GM10266 (cell line): ENCODE measurements around the gene SEMA4A.
A peak's percentile ranks its signal among the peaks of the same experiment; 100 is the strongest.

Source experiments
- DNase-seq: peaks from one replicate; pipeline ENCODE4 v3.0.0; 2012; ENCODE audit errors: extremely low spot score
- TF ChIP-seq, protein P1 (sequence below): IDR thresholded peaks from 2 replicates; pipeline ENCODE4 v1.5.1; 2012; ENCODE audit warnings: mild to moderate bottlenecking, low read depth; ENCODE audit not compliant: control insufficient read depth, insufficient read depth; ENCODE audit errors: missing control alignments

SEMA4A gene

DNA sequence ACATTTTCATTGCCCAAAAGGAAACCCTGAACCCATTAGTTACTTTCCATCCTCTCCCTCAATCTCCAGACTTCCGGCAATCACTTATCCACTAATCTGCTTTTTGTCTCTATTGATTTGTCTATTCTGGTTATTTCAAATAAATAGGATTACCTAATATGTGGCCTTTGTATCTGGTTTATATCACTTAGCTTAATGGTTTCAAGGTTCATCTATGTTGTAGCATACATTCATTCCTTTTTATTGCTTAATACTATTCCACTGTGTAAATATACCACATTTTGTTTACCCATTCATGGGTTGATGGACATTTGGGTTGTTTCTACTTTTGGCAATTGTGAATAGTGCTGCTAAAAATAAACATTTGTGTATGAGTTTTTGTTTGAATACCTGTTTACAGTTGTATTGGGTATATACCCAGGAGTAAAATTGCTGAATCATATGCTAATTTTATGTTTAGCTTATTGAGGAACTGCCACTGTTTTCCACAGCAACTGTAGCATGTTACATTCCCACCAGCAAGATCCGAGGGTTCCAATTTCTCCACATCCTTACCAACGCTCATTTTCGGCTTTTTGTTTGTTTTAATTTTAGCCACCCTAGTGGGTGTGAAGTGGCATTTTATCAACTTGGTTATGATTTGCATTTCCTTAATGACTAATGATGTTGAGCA lies 38.0 kb downstream of the SEMA4A start:
- TF ChIP-seq, protein P1, sequence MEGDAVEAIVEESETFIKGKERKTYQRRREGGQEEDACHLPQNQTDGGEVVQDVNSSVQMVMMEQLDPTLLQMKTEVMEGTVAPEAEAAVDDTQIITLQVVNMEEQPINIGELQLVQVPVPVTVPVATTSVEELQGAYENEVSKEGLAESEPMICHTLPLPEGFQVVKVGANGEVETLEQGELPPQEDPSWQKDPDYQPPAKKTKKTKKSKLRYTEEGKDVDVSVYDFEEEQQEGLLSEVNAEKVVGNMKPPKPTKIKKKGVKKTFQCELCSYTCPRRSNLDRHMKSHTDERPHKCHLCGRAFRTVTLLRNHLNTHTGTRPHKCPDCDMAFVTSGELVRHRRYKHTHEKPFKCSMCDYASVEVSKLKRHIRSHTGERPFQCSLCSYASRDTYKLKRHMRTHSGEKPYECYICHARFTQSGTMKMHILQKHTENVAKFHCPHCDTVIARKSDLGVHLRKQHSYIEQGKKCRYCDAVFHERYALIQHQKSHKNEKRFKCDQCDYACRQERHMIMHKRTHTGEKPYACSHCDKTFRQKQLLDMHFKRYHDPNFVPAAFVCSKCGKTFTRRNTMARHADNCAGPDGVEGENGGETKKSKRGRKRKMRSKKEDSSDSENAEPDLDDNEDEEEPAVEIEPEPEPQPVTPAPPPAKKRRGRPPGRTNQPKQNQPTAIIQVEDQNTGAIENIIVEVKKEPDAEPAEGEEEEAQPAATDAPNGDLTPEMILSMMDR = no peak
- DNase-seq = no peak

DNA sequence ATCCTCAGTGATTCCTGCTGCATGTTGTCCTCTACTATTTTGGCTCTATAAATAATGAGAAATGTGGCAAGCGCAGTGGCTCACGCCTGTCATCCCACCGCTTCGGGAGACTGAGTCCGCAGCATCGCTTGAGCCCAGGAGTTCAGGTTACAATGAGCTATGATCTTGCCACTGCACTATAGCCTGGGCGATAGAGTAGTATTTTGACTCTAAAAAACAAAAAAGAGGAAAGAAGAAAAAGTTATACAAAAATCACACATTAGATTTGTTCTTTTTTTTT lies 39.8 kb downstream of the SEMA4A start:
- TF ChIP-seq, protein P1 = no peak
- no peak for DNase-seq

DNA sequence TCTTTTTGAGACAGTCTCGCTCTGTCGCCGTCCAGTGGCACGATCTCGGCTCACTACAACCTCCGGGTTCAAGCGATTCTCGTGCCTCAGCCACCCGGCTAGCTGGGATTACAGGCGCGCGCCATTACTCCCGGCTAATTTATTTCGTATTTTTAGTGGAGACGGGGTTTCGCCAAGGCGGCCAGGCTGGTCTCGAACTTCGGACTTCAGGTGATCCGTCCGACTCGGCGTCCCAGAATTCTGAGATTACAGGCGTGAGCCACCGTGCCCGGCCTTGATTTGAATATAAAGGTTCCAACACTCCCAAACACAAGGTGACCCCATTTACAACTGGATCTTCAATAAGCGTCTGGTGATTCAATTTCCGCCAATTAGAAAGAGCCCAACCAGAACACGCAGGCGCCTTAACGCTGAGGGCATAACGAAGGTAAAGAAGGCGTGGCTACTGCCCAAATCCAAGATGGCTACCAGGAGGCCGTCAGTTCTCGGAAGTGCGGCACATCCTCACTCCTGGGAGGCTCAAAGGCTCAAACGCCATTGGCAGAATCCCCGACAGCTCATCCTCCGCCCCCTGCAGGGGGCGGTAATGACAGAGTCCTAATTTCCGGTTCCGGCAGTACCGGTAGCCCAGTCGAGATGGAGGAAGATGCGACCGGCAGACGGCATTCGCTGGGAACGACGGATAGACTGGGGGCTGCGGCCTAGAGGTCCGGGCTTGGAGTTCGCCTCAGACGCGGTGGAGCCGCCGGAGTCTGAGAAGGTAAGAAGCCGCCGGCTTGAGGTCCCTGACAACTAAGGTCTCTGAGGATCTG lies 40.3 kb downstream of the SEMA4A start, which contains the start of gene SLC25A44:
Gene SLC25A44 (plus strand): TSS at position 617 of the 812 bp plus-strand sequence. CDS start 5,744 bp downstream, outside the sequence.
- TF ChIP-seq, protein P1 = peak; percentile 46
- peak; percentile 91 for DNase-seq

DNA sequence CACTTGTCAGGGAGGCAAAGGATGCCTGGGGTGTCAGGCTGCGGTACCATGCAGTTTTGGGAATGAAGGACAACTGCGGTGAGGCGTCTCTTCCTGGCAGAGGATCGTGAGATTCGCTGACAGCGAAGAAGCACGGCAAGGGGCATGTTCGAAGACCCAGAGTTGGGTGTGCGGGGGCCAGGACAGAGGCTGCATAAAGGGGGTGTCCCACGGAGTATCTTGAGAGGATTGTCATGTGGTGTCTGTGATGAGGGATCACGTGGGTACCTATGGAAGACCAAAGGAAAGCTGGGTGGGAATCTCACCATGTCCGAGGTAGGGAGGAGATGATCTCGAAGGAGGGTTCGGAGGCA lies 40.9 kb downstream of the SEMA4A start:
- DNase-seq = no peak

DNA sequence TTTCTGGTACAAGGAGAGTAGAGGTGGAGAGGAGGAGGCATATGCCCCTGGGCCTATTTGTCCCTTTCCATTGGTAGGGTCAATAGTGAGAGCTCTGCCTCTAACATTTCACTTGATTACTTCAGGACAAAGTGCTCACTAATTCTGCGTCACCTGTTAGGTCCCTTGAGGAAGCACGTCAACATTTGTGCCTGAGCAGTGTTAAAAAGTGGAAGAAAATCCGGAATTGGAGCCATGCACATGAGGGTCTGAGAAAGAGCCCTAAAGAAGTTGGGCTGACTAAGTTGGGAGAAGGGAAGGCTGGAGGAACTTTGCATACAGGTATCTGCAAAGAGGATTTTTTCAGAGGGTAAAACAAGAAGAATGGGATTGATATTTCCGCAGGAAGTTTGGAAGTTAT lies 42.5 kb downstream of the SEMA4A start:
- DNase-seq = no peak

More for the DNA sequence above, 40.9 kb downstream of the SEMA4A start:
- TF ChIP-seq, protein P1 = no peak

DNA sequence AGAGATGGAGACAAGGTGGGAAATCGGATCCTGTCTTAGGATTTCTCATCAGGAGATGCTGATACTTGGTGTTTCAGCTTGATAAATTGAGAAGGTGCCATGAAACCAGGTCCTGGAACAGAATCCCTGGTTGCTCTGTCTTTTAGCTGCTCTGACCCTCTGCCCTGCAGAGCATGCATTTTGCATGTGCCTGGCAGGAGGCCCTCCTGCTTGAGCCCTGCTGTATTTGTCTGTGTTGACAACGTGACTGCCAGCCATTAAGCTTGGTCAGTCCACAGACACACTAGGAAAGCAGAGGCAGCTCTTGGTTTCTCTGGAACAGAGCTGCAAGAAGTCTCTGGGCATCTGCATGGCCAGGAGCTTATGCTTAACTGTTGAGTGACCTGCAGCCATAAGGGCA lies 43.1 kb downstream of the SEMA4A start:
- TF ChIP-seq, protein P1 = no peak
- no peak for DNase-seq

More for the DNA sequence above, 42.5 kb downstream of the SEMA4A start:
- TF ChIP-seq, protein P1 = no peak

DNA sequence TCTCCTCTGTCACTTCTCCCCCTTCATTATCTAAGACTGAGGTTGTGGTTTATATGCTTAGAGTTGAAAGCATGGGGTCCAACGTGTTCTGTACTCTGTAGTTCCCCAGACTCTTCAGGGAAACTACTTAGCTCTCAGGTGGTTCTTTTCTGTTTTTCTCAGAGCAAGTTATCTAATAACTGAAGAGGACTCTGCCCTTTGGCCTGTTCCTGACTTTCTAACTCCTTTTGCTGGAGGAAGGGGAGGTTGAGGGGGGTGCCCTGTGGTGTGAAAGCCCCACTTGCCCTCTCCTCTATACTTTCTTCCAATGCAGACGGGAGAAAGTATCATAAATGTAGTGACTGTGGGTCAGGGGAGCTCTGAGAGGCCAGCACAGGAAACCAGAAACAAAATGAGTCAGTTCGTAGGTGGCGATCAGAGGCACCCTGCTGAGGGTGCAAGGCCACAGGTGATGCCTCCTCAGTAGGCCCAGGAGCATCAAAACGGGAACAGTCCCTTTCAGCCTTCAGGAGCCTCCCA lies 45.5 kb downstream of the SEMA4A start:
- TF ChIP-seq, protein P1 = no peak
- DNase-seq = peak; percentile 48
